ENCODE data around the gene PCDHGB2.
"Not testable (repeated sequence)": the region's sequence is repeated elsewhere in the genome, so short reads cannot be mapped to it uniquely, and the experiment has no call there.

The PCDHGB2 gene

GRCh38 chr5:141359790-141360426 is at the start of gene PCDHGB2:
TSS of gene PCDHGB2 (plus strand) at chr5:141359994. CDS start at chr5:141360136, 142 bp downstream.
- DNase-seq, result peak; percentile 15

- no peak for DNase-seq
These were observed 46.1 kb upstream of the PCDHGB2 start for GRCh38 chr5:141313711-141314110.

- DNase-seq, result not testable (repeated sequence)
These were observed 42.8 kb upstream of the PCDHGB2 start for GRCh38 chr5:141316963-141317362.

- DNase-seq, result no peak
These were observed 40.6 kb upstream of the PCDHGB2 start for GRCh38 chr5:141319202-141319601.

- no peak for DNase-seq
These were observed 40.1 kb upstream of the PCDHGB2 start for GRCh38 chr5:141319699-141320098.

- peak; percentile 95 for DNase-seq
These were observed 39.3 kb upstream of the PCDHGB2 start, which contains the start of gene TAF7 for GRCh38 chr5:141320225-141321169. TSS of gene TAF7 (minus strand) at chr5:141320784. CDS start at chr5:141320044, 740 bp downstream.

- no peak for DNase-seq
These were observed 37.5 kb upstream of the PCDHGB2 start for GRCh38 chr5:141322261-141322660.

GRCh38 chr5:141326088-141326854 is 33.5 kb upstream of the PCDHGB2 start:
- DNase-seq, result peak; percentile 49

- no peak for DNase-seq
These were observed 31.6 kb upstream of the PCDHGB2 start for GRCh38 chr5:141328231-141328630.

GRCh38 chr5:141330299-141331080 is 29.3 kb upstream of the PCDHGB2 start, which contains the start of gene PCDHGA1:
TSS of gene PCDHGA1 (plus strand) at chr5:141330514.
- no peak for DNase-seq

- DNase-seq, result not testable (repeated sequence)
These were observed 27.2 kb upstream of the PCDHGB2 start for GRCh38 chr5:141332571-141332970.

- DNase-seq, result no peak
These were observed 21.1 kb upstream of the PCDHGB2 start, which contains the start of gene PCDHGA2 for GRCh38 chr5:141338538-141339306. TSS of gene PCDHGA2 (plus strand) at chr5:141338760.

- not testable (repeated sequence) for DNase-seq
These were observed 18.9 kb upstream of the PCDHGB2 start for GRCh38 chr5:141340781-141341354.

GRCh38 chr5:141342773-141343172 is 17.0 kb upstream of the PCDHGB2 start:
- no peak for DNase-seq

GRCh38 chr5:141343242-141343952 is 16.4 kb upstream of the PCDHGB2 start, which contains the start of gene PCDHGA3:
TSS of gene PCDHGA3 (plus strand) at chr5:141343829. CDS start at chr5:141344034, 205 bp downstream.
- DNase-seq, result no peak

GRCh38 chr5:141343953-141344463 is 15.8 kb upstream of the PCDHGB2 start:
- no peak for DNase-seq

GRCh38 chr5:141345327-141345726 is 14.5 kb upstream of the PCDHGB2 start:
- no peak for DNase-seq

- DNase-seq, result not testable (repeated sequence)
These were observed 13.8 kb upstream of the PCDHGB2 start for GRCh38 chr5:141346017-141346416.

GRCh38 chr5:141349917-141350619 is 9.7 kb upstream of the PCDHGB2 start, which contains the start of gene PCDHGB1:
TSS of gene PCDHGB1 (plus strand) at chr5:141350099. CDS start at chr5:141350261, 162 bp downstream.
- no peak for DNase-seq

All from inflammatory macrophage treated with lipopolysaccharide for 4 hours (primary cell).